Measurements from ENCODE around the gene MYRFL.
"Not testable (repeated sequence)": the region's sequence is repeated elsewhere in the genome, so short reads cannot be mapped to it uniquely, and the experiment has no call there.

The MYRFL gene

DNA sequence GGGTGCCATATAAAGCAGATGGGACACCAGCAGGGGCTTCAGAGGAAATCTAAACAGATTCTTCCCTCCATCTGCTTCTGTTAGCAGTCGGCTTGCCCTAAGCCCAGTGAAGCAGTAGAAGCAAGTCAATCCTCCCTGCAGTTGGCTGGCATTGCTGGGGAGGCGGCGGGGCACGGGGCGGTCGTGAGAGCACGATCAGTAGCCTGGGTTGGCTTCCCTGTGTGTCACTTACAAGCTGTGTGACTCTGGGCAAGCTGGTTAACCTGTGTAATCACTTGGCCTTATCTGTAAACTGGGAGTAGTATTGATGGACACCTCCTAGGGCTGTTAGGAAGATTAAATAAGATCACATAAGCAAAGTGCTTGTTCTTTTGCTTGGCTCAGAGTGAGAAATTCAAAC lies 19.4 kb downstream of the MYRFL start:
- DNase-seq, result no peak

DNA sequence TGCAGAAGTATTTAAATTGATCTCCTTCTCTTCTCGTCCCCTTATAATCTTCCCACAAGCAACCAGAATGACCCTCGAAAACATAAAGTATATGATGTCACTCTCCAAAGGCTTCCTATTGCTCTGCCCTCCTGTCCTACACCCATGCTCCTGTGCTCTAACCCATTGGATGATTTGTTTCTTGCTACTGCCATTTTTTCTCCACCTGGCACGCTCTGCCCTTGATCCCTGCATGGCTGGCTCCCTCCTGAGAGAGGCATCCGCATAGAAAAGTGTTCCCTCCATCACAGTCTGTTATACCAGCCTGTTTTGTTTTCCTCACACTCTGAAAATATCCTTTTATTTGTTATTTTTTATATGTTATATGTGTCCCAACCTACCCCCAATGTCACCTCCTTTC lies 19.8 kb downstream of the MYRFL start:
- DNase-seq, result no peak

DNA sequence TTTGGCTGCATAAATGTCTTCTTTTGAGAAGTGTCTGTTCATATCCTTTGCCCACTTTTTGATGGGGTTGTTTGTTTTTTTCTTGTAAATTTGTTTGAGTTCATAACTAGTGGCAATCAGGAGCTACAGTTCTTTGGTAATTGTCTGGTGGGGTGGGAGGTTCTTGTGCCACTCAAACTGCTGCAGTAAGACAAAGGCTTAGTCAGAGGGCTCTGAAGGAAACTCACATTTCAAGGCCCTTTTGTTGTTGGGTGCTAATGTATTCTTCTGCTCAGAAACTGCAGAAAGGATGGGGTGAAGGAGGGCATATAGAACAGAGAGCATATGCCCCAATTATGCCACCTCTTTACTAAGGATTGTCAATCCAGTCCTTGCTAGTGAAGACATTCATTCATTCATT lies 21.9 kb downstream of the MYRFL start:
- no peak for DNase-seq

DNA sequence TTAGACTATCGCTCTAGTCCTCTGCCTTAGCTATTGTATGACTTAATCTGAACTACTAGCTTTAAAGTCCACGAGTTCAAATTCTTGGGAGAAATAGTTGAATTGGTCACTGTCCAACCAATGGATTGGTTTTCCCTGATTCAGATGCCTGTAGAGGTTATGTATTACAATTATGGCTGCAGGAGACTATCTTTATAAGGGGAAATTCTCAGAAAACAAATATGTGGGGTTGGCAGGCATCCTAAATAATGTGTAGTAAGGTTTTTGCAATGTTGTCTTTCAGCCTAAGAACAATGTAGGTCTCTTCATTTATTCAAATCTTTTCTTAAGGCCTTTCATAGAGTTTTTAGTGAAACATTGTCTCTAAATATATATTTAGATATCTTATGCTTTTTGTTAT lies 26.9 kb downstream of the MYRFL start:
- no peak for DNase-seq

DNA sequence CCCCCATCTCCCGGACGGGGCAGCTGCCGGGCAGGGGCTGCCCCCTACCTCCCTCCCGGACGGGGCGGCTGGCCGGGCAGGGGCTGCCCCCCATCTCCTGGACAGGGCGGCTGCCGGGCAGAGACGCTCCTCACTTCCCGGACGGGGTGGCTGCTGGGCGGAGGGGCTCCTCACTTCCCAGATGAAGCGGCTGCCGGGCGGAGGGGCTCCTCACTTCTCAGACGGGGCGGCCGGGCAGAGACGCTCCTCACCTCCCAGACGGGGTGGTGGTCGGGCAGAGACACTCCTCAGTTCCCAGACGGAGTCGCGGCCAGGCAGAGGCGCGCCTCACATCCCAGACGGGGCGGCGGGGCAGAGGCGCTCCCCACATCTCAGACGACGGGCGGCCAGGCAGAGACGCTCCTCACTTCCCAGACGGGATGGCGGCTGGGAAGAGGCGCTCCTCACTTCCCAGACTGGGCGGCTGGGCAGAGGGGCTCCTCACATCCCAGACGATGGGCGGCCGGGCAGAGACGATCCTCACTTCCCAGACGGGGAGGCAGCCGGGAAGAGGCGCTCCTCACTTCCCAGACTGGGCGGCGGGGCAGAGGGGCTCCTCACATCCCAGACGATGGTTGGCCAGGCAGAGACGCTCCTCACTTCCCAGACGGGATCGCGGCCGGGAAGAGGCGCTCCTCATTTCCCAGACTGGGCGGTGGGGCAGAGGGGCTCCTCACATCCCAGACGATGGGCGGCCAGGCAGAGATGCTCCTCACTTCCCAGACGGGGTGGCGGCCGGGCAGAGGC lies 28.3 kb downstream of the MYRFL start:
- not testable (repeated sequence) for DNase-seq

DNA sequence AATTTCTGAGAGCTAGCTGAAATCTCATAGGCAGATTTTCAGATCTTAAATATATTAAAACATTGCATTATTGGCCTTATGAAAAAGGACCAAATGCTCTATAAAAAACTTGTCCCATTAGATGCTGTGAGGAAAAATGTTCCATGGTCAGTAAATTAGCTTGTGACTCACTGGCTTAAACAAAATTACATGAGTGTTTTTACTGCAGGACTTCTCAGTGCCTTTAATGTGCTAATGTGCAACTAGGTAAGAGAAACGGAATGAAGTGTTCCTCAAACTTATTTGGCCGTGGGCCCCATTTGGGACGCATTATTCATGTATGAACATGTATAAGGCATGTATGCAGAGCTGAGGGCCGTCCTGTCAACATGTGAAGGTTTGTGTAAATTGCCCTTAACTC lies 41.7 kb downstream of the MYRFL start:
- DNase-seq, result no peak

DNA sequence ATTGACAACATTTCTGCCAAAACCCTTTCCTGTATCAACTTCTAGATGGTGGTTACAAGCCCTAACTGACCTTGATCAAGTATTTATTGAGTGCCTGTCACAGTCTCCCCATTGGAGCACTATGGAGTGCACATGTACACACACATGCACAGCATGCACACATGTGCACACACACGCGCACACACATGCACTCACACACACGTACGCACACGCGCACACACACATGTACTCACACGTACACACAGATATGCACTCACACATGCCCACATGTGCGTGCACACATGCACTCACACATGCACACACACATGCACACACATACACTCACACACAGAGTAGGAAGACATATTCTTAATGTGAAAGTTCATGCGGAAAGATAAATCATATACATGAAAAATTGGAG lies 43.7 kb downstream of the MYRFL start:
- DNase-seq, result no peak

DNA sequence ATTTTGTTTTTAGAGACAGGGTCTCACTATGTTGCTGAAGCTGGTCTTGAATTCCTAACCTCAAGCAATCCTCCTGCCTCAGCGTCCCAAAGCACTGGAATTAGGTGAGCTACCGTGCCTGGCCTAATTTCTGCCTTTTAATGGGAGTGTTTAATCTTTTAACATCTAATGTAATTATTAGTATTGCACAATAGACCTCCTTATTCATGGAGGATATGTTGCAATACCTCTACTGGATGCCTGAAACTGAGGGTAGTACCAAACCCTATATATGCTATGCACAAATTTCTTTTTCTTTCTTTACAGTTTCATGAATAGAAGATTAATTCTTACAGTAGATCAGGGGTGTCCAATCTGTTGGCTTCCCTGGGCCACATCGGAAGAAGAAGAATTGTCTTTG lies 47.8 kb downstream of the MYRFL start:
- no peak for DNase-seq

DNA sequence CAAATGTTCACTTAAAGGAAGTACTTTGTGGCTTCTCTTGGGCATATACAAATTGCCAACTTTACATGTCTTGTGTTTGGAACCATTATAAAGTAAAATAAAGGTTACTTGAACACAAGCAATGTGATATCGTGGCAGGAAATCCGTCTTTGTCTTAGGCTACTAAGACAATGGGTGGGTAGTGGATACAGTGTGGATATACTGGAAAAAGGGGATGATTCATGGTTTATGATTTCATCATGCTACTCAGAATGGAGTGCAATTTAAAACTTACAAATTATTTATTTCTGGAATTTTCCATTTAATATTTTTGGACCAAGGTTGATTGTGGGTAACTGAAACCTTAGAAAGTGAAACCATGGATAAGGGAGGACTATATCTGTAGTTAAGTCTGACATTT lies 48.4 kb downstream of the MYRFL start:
- no peak for DNase-seq

DNA sequence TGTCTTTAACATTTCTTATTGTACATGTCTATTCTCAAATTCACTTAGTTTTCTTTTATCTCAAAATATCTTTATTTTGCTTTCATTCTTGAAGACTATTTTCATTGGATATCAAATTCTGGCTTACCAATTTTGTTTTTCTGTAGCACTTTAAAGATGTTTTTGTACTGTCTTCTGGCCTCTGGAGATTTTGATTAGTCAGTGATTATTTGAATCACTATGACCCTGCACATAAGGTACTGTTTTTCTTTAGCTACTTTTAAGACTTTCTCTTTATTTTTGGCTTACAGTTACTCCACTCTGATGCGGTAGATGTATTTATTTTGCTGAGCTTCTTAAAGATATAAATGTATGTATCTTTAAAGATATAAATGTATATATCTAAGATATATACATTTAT lies 49.6 kb downstream of the MYRFL start:
- DNase-seq, result no peak

DNA sequence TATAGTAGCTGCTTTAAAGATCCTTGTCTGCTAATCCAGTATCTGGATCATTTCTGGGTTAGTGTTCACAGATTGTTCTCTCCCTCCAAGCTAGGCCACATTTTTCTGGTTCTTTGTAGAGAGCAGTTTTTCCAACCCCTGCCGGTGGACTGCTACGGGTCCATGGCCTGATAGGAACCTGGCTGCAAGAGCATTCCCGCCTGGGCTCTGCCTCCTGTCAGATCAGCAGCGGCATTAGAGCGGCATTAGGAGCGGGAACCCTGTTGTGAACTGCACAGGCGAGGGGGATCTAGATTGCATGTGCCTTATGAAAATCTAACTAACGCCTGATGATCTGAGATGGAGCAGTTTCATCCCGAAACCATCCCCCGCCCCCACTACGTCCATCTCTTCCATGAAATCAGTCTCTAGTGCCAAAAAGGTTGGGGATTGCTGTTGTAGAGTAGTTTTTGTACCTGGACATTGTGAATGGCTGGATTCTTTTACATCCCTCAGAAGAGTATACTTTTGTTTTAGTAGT lies 50.4 kb downstream of the MYRFL start:
- no peak for DNase-seq

DNA sequence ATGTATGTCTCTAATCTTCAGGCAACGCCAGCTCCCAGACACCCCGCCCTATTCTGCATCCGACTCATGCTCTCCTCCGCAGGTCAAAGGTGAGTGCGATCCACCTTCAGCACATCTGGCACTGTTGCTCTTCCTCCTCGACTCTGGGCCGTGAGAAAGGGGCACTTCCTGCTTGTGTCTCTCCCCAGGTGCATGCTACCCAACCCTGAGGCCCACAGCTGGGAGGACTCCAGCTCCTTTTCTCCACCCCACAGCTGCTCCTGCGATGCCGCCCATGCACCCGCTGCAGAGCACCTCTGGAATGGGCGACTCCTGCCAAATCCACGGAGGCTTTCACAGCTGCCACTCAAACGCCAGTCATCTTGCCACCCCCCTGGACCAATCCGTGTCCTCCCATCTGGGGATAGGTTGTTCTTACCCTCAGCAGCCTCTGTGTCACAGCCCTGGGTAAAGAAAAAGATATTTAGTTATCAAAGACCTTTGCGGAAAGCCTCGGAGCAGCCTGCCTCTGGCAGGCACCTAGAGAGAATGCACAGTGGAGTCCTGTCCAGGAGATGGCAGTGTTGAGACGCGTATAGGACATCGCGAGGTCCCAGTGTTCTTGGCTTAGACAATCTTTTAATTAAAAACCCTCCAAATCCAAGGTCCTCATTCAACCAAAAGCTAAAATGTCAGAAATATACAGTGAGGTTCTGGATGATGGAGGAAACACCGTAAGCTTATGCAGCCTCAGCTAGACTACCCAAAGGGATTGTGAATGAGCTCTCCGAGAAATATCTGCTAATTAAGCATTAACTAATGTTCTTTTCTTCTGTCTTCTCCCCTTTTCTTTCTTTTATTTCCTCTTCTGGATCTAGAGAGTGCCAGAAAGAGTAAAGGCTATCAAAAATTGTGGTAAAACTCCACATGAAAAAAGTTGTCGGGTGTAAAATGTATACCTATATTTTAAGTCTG lies 54.3 kb downstream of the MYRFL start:
- DNase-seq, result no peak

DNA sequence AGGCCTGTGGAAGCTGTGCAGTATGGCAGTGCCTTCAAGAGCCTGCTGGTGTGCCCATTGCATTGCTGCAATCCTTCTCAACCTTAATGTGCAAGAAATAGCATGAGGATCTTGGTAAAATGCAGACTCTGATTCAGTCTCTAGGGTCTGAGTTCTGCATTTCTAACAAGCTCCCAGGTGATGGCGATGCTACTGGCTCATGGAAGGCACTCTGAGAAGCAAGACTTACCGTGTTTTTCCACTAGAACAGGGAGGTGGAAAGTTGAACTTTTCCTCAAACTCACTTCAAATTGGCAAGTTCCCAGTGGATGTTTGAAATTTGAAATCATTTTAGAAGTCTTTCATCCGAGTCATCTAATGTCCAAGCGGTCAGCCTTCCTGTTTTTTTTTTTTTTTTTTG lies 55.5 kb downstream of the MYRFL start:
- DNase-seq, result no peak

DNA sequence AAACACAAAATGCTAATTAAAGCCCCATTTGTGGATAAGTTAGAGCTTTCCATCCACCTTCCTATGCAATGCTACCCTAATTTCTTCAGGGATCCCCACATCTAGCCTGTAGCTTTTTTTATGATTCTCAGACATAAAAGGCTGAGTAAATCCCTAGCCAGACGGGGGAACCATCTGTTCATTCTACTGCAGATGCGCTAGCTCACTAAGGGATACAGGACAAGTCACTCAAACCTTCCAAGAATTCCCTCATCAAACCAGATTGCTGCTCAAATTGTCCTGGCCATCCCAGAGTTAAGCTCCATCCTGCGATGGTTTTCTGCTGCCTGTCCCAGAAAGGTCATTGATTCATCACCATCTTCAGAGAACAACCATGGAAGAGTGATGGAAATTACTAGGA lies 56.7 kb downstream of the MYRFL start:
- DNase-seq, result no peak

DNA sequence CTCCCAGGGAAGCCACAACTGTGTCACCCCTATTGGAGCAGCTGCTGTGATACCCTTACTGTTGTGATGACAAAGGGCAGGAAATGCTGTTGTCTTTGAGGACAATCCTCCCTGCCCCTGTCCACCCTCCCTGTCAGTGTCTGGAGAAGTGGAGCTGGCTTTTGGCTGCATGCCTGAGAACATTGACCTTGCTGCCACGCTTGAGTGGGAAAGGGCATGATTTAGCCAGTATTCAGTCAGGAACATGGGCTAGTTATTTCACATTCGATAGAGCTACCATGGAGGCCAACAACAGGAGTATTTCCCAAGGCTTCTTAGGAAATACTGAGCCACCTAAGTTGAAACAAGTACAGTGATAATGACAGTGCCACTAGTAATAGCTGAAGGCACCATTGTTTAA lies 59.4 kb downstream of the MYRFL start:
- DNase-seq, result no peak

DNA sequence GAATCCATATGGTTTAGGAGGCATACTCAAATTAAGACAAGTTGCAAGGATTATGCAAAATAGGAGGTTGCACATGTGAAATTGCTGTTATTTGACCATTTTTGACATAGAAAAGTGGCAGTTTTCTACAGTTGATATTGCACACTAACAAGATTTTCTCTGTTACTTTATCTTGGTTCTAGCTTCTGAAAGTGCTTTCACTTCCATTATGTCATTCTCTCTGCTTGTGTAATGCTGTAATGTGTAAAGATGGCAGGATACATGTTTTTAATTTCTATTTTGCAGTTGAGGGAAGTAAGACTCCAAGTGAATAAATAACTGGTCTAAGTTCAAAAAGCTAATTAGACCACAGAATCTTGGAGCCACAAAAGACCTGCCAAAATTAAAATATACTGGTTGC lies 60.6 kb downstream of the MYRFL start:
- no peak for DNase-seq

DNA sequence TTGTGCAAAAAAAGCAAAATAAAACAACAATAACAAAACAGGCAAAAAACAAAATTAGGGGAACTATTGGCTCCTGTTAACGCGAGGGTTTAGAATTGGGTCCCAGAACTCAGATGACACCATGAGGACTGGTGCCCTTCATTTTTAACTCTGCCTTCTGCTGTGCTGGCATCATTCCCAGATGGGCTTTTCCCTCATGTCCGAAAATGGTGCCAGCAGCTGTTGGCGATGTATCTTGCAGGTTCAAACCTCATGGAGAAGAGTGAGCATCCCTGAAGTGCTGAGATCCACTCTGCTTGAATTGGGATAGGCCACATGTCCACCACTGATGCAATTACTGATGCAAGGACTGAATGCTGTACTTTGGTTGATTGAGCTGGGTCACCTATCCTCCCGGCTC lies 61.1 kb downstream of the MYRFL start:
- DNase-seq, result no peak

DNA sequence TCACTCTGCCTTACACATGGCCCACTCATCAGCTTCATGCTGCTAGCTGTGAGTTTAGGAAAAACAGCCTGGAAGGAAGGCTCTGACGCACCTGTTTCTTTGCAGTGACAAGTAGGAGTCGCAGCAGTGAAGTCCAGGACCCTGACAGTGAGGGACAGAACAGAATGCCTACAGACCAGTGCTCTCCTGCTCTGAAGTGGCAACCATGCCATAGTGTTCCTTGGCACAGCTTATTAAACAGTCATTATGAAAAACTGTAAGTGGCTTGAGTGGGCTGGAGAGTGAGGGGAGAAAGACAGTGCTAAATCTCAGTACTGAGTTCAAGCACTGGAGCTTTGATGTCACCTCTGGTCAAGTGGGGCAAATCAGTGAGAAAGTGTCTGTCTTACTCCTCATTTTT lies 61.7 kb downstream of the MYRFL start:
- no peak for DNase-seq

DNA sequence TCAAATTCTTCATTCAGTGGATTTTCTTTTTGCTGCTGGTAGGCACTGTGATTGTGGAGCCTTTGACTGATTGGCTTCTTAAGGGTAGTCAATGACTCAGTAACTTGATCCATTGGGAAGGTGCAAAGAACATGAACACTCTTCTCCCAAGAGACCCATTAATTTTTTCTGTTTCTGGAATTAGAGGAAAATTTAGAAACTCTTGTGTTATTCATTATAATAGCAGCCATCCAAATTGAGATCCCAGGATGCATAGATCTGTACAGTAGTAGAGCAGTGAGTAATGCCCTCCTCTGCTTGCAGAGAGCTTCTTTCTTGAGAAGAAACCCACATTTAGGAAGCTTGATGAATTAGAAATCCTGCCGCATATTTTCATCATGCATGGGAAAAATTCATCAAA lies 63.9 kb downstream of the MYRFL start:
- DNase-seq, result no peak

DNA sequence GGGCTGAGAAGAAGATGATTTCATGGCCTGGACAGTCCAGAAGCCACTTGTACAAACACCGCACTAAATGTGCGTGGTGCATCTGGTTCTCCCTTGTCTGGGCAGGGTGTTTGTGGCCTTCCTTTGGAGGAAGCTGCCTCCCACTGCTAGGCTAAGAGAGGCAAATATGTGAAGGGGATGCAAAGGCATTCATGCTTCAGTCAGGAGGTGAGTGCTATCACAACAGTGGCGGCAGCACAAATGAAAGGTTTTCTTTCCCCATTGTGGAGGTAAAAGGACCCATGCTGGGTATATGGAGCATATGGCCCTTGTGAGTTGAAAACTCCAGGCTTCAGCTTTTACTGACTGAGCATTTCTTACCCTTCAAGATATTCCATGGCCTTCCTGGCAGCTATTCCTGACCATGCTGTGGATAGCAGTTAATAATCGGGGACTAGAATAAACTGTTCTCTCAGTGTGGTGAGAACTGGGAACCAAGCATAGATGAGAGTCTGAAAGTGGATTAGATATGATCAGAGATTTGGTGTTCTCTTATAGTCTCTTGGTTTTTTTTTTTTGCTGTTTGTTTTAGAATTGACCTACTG lies 69.9 kb downstream of the MYRFL start:
- DNase-seq, result no peak

DNA sequence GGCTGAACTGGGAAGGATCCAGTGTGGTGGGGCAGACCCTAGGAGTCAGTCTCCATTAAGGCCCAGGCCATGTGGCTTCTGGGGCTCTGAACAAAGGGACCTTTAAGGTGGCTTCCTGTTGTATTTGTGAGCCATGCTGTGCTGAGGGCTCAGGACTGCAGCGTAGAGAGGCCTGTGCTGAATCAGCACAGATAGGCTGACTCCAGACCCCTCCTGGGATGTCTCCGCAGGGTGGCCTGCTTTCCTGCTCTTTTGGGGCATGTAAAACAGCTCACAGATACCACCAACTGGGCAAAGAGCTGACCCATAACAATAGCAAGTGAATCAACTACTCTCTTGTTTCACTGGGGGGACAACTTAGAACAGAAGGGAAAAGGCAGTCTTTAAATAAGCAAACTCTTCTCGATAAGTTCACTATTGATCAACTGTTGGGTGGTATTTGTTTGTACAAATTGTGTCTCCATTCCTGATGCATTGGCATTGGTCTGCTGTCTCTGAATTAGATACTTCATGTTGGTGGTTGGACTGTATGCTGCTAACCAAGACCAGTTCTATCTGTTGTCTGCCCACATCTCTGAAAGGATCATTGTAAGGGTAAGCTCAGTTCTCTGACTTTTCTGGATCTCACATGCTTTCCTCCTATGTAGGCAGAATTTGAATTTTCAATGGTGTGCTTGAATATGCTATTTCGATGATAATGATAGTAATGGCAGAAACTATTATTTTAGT lies 71.8 kb downstream of the MYRFL start:
- DNase-seq, result no peak

DNA sequence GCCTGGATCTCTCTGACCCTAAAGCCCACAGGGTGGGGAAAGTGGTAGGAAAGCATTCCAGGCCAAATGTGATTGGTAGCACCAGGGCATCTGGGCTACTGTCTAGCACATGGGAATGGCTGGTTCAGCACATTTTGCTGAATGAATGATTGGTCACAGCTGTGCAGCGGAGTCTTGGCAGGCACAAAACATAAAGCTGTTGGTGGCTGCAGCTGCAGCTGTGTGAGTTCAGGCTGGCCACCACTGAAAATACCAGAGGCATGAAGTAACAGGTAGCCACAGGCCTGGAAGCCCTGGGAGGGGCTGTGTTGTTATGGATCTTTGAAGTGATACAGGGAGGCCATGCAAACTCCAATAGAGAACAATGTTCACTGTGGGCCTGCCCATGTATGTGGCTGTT lies 72.7 kb downstream of the MYRFL start:
- DNase-seq, result no peak

DNA sequence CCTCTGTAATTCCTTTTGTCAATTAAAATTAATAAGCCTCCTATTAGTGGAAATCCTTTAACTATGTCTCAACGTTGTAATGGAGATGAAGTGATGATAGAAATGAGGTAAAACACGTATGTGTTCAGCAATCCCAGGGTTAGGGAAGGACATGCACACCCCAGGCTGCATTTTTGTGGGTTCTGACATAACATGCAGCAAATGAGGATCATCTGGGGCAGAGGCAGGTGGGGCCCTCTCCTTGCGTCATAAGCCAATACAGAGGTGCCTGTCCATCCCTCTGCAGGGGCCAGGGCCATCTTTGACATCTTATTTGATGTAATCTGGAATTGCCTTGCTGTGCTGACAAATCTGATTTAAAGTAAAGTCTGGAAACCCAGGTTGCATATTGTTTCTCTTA lies 73.2 kb downstream of the MYRFL start:
- no peak for DNase-seq
